K562 (cell line): Measurements from ENCODE around the gene GPATCH2L. TPM values are rescaled to one million over a fixed set of nuclear protein-coding genes. Genes with fewer than 3 reads are reported as not detected.

Source experiments
- ATAC-seq: fragments of 200-7000 bp; cut with Tn5 transposase; 3 replicates; pipeline ENCODE4 v1.9.1; 2020; ENCODE audit warnings: moderate library complexity
- BruUV-seq: library from RNA; stranded (reverse); fragments of 400-500 nt; replicated peaks from 2 replicates; lab custom pipeline; 2021; lab: Mats Ljungman, UMichigan
- CTCF ChIA-PET: fragments of 300-600 bp; formaldehyde crosslinking; extraction: SDS; loops from one replicate; lab custom pipeline; 2021; ENCODE audit warnings: low intra/inter-chr PET ratio; lab: Yijun Ruan, JAX
- POLR2A ChIA-PET: fragments of 300-600, 350-650 bp; sonication (Branson Sonifier 250); formaldehyde crosslinking; extraction: SDS; loops from one replicate; lab custom pipeline; 2021; ENCODE audit warnings: antibody characterized with exemption, inconsistent platforms; lab: Yijun Ruan, JAX
- DNase-seq, 4 experiments: peaks; one replicate each; pipeline versions ENCODE4 v3.0.0 to v3.0.0-alpha.2; 2011 to 2018; ENCODE audit warnings: low spot score in 3 of 4, mixed read lengths in 3 of 4; ENCODE audit errors: extremely low read depth in 1 of 4
- FAIRE-seq: peaks from 2 replicates; lab custom pipeline; 2011; peaks lifted over from hg19 to GRCh38; lab: Jason Lieb, UNC
- H2AFZ ChIP-seq: 2 replicates; pipeline ENCODE4 v1.6.0; 2011; ENCODE audit warnings: low read depth, low read length, control low read depth, inconsistent platforms
- H3K27ac ChIP-seq: fragments of 200-600 bp; 3 replicates; pipeline ENCODE4 v1.8.0; 2011; ENCODE audit warnings: low read depth, mild to moderate bottlenecking, control low read depth, inconsistent platforms, low read length, moderate library complexity, mixed read lengths; ENCODE audit errors: extremely low read depth
- H3K27me3 ChIP-seq, 2 experiments: fragments of 300-600 bp in 1 of 2; 2 replicates in 1 of 2; 3 replicates in 1 of 2; pipeline versions ENCODE4 v1.6.0 to v1.8.0; 2011; ENCODE audit warnings: inconsistent platforms in 2 of 2, low read length in 2 of 2, mild to moderate bottlenecking in 1 of 2, mixed read lengths in 1 of 2, moderate library complexity in 1 of 2; ENCODE audit not compliant: control insufficient read depth in 2 of 2, insufficient read depth in 2 of 2
- H3K36me3 ChIP-seq: fragments of 300-600 bp; 3 replicates; pipeline ENCODE4 v1.8.0; 2011; ENCODE audit warnings: mild to moderate bottlenecking, low read length, inconsistent platforms; ENCODE audit not compliant: control insufficient read depth, insufficient read depth
- H3K4me1 ChIP-seq, 2 experiments: fragments of 200-600 bp in 1 of 2; replicated peaks in 1 of 2; 2 replicates in 1 of 2; 3 replicates in 1 of 2; pipeline versions ENCODE4 v1.5.1 to v1.8.0; 2011; ENCODE audit warnings: inconsistent platforms in 2 of 2, low read length in 2 of 2, mild to moderate bottlenecking in 1 of 2, mixed read lengths in 1 of 2, moderate library complexity in 1 of 2; ENCODE audit not compliant: control insufficient read depth in 2 of 2, insufficient read depth in 2 of 2
- H3K4me2 ChIP-seq: 2 replicates; pipeline ENCODE4 v1.6.1; 2011; ENCODE audit warnings: low read length, control low read depth, inconsistent platforms, mixed read lengths; ENCODE audit not compliant: insufficient read depth
- H3K4me3 ChIP-seq: fragments of 200-600 bp; sonication (generic), shearing (Covaris generic); 2 replicates; pipeline ENCODE4 v1.5.1; 2016; ENCODE audit warnings: control low read depth, inconsistent platforms
- H3K79me2 ChIP-seq: fragments of 200-600 bp; 3 replicates; pipeline ENCODE4 v1.8.0; 2011; ENCODE audit warnings: low read length, inconsistent platforms; ENCODE audit not compliant: control insufficient read depth, insufficient read depth
- H3K9ac ChIP-seq, 2 experiments: 2 replicates each; pipeline versions ENCODE4 v1.6.0 to v1.6.1; 2011; ENCODE audit warnings: low read depth in 2 of 2, low read length in 2 of 2, control low read depth in 1 of 2, inconsistent platforms in 1 of 2, mild to moderate bottlenecking in 1 of 2, mixed read lengths in 1 of 2; ENCODE audit not compliant: insufficient read depth in 1 of 2
- H3K9me1 ChIP-seq: one replicate; pipeline ENCODE4 v1.6.0; 2011; ENCODE audit warnings: inconsistent platforms, mild to moderate bottlenecking, low read length, moderate library complexity; ENCODE audit not compliant: control insufficient read depth, insufficient read depth
- H3K9me3 ChIP-seq: replicated peaks from 2 replicates; pipeline ENCODE4 v1.5.1; 2011; ENCODE audit warnings: low read depth, low read length, inconsistent platforms; ENCODE audit not compliant: control insufficient read depth, insufficient read depth
- H4K20me1 ChIP-seq: replicated peaks from 2 replicates; pipeline ENCODE4 v1.6.1; 2011; ENCODE audit warnings: low read length, inconsistent platforms, mixed read lengths; ENCODE audit not compliant: control insufficient read depth, insufficient read depth
- CBFA2T2 ChIP-seq: fragments of 450-650 bp; conservative IDR thresholded peaks from 2 replicates; pipeline ENCODE4 v1.6.1; 2017; ENCODE audit warnings: mild to moderate bottlenecking
- CHD4 ChIP-seq: fragments of 200-600 bp; sonication (generic); IDR thresholded peaks from 3 replicates; pipeline ENCODE4 v1.6.1; 2012; ENCODE audit warnings: low read depth, mild to moderate bottlenecking, mixed read lengths, low read length, inconsistent platforms; ENCODE audit not compliant: insufficient read depth, insufficient replicate concordance, poor library complexity, severe bottlenecking
- CREB1 ChIP-seq, 2 experiments: sonication (generic) in 1 of 2; formaldehyde crosslinking in 1 of 2; IDR thresholded peaks; 2 replicates each; pipeline versions ENCODE4 v1.6.1 to v1.8.0; 2012 to 2022; ENCODE audit warnings: inconsistent platforms in 1 of 2, mild to moderate bottlenecking in 1 of 2, missing genetic modification reagents in 1 of 2, moderate library complexity in 1 of 2
- EGR1 ChIP-seq: fragments of 450-650 bp; conservative IDR thresholded peaks from 2 replicates; pipeline ENCODE4 v1.6.1; 2017; ENCODE audit warnings: mild to moderate bottlenecking
- FOXA3 ChIP-seq, 2 experiments: fragments of 450-650 bp in 1 of 2; sonication (generic) in 1 of 2; formaldehyde crosslinking; IDR thresholded peaks in 1 of 2; conservative IDR thresholded peaks in 1 of 2; 2 replicates each; pipeline versions ENCODE4 v1.4.0 to v1.8.0; 2020 to 2022; ENCODE audit warnings: mild to moderate bottlenecking in 2 of 2, missing genetic modification reagents in 1 of 2
- GABPB2 ChIP-seq: fragments of 250-450 bp; sonication (Bioruptor Pico); conservative IDR thresholded peaks from 2 replicates; pipeline ENCODE4 v1.5.1; 2021; ENCODE audit warnings: mild to moderate bottlenecking
- ILK ChIP-seq: fragments of 450-650 bp; IDR thresholded peaks from 2 replicates; pipeline ENCODE4 v1.6.1; 2016; ENCODE audit warnings: missing genetic modification characterization, low read depth, mild to moderate bottlenecking, missing compliant biosample characterization, moderate library complexity, borderline replicate concordance
- MYNN ChIP-seq, 2 experiments: sonication (generic); formaldehyde crosslinking in 1 of 2; IDR thresholded peaks; 2 replicates each; pipeline versions ENCODE4 v1.5.0 to v1.6.1; 2016 to 2020; ENCODE audit warnings: antibody characterized with exemption in 1 of 2, missing genetic modification reagents in 1 of 2
- TAL1 ChIP-seq: fragments of 450-650 bp; IDR thresholded peaks from 2 replicates; pipeline ENCODE4 v1.6.1; 2016; ENCODE audit warnings: mild to moderate bottlenecking
- ZNF217 ChIP-seq: sonication (generic); formaldehyde crosslinking; IDR thresholded peaks from 2 replicates; pipeline ENCODE4 v1.8.0; 2022; ENCODE audit warnings: mild to moderate bottlenecking, missing genetic modification reagents
- WGBS: fragments of 100-300 bp; shearing (Covaris generic); methylation state at CpG from one replicate; pipeline ENCODE4 v1.1.6; 2016; ENCODE audit warnings: low coverage, mixed read lengths; ENCODE audit not compliant: insufficient coverage; ENCODE audit errors: missing lambda C conversion rate; 5-methylcytosine and 5-hydroxymethylcytosine counted together
- in situ Hi-C: fragments of 300-500 bp; cut with MboI; formaldehyde crosslinking; loops from 4 replicates; pipeline ENCODE4 v1.15.0; 2018; ENCODE audit warnings: inconsistent platforms, mixed read lengths
- intact Hi-C: fragments of 100-400 bp; cut with micrococcal nuclease; formaldehyde crosslinking; loops from 2 replicates; pipeline ENCODE4 v1.14.2; 2022
- polyA plus RNA-seq, 8 experiments: library from polyadenylated mRNA; depleted of rRNA in 4 of 8; stranded (reverse) in 5 of 8; unstranded in 3 of 8; fragments of >200 nt; fragmentation: Nextera tagmentation in 2 of 8; fragmentation: Illumina TruSeq in 1 of 8; extraction: Ambion mirVana in 2 of 8; extraction: Trizol in 1 of 8; gene quantifications; 2 replicates each; pipeline versions ENCODE4 v1.2.1 to v1.2.3, GENCODE V29; 2011 to 2014; ENCODE audit warnings: inconsistent platforms in 1 of 8, missing spikeins in 1 of 8
- total RNA-seq, 7 experiments: library from RNA; depleted of rRNA in 6 of 7; stranded (reverse); fragments of >200 nt in 6 of 7; fragmentation: Illumina TruSeq in 2 of 7; extraction: Trizol in 2 of 7; gene quantifications; 2 replicates each; pipeline versions ENCODE4 v1.2.1 to v1.2.3, GENCODE V29; 2011 to 2021; ENCODE audit warnings: low replicate concordance in 1 of 7
- TF ChIP-seq, protein P1 (sequence below): sonication (generic); formaldehyde crosslinking; IDR thresholded peaks from 2 replicates; pipeline ENCODE4 v1.9.0; 2022; ENCODE audit warnings: mild to moderate bottlenecking, missing genetic modification reagents

Gene GPATCH2L
- total and polyA plus RNA-seq, 9 of the 15 experiments (the other 6 are each of a cell fraction or from before 2014, with no cell fraction given) = 13.1 to 39.6 (median 20.0) TPM

DNA sequence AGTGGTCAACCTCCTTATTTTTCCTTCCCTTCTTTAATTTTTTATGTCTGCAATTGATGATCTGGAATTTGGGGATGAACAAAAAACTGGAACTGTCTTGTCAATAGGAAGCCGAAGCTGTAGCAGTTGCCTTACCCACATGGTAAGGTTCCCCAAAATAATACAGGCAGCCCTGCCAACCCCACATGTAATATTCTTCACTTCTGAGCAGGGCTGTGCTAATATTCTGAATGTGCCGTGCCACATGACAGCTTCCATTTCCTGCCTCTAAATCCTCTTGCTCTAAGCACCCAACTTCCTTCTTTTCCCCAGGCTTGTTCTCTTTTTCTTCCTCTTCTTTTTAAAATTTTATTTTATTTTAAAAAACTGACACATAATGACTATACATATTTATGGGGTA is 39.6 kb downstream of the GPATCH2L start:
- CTCF ChIA-PET = no interaction called here
- in situ Hi-C loops (no loop called here), intact Hi-C loops (no loop called here)
- FAIRE-seq (no peak), ATAC-seq (no peak), DNase-seq (no peak)
- Histone ChIP-seq H3K9me3 (no peaks in the 10 kb centered on the region), H3K4me1 (no peaks in the 10 kb centered on the region), H4K20me1 (no peaks in the 10 kb centered on the region), H3K27ac (no peak overlapping the region), H3K9ac (no peak overlapping the region), H3K9me1 (no peaks in the 10 kb centered on the region), H3K4me2 (no peak overlapping the region), H3K4me3 (no peak overlapping the region), H2AFZ (no peak overlapping the region), H3K36me3 (peaks cover 58% of the 10 kb centered on the region), H3K27me3 (no peaks in the 10 kb centered on the region), H3K79me2 (no peaks in the 10 kb centered on the region)
- 94% methylated on average over 2 of the region's 2 CpGs for whole genome bisulfite sequencing
- POLR2A ChIA-PET = interaction anchor here (0.5 to 0.7 kb wide), 2 partner anchors 13 kb away, joined by 3 read pairs; no protein-coding TSS in a partner anchor
- BruUV-seq = no TSS peak
- TF ChIP-seq ILK (tag) (no peak), CREB1 (IDR thresholded peaks at IDR 0.05) (no peak), CREB1 (CRISPR knock-in tag; IDR thresholded peaks at IDR 0.05) (no peak), TAL1 (no peak), MYNN (IDR thresholded peaks at IDR 0.05) (no peak), MYNN (CRISPR knock-in tag; IDR thresholded peaks at IDR 0.05) (no peak), FOXA3 (CRISPR knock-in tag; conservative IDR thresholded peaks at IDR 0.05 in 1 of 2, IDR thresholded peaks at IDR 0.05 in 1 of 2) (no peak), GABPB2 (CRISPR knock-in tag) (no peak), CBFA2T2 (no peak), ZNF217 (CRISPR knock-in tag) (no peak), EGR1 (no peak), CHD4 (no peak)
- TF ChIP-seq, protein P1, sequence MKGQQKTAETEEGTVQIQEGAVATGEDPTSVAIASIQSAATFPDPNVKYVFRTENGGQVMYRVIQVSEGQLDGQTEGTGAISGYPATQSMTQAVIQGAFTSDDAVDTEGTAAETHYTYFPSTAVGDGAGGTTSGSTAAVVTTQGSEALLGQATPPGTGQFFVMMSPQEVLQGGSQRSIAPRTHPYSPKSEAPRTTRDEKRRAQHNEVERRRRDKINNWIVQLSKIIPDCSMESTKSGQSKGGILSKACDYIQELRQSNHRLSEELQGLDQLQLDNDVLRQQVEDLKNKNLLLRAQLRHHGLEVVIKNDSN (CRISPR knock-in tag) = no peak
